ENCODE results near the gene USF3.
"Not testable (repeated sequence)": the region's sequence is repeated elsewhere in the genome, so short reads cannot be mapped to it uniquely, and the experiment has no call there.

USF3 gene

GRCh38 chr3:113648524-113648923 lies 47.9 kb downstream of the USF3 start:
- DNase-seq: no peak

DNA sequence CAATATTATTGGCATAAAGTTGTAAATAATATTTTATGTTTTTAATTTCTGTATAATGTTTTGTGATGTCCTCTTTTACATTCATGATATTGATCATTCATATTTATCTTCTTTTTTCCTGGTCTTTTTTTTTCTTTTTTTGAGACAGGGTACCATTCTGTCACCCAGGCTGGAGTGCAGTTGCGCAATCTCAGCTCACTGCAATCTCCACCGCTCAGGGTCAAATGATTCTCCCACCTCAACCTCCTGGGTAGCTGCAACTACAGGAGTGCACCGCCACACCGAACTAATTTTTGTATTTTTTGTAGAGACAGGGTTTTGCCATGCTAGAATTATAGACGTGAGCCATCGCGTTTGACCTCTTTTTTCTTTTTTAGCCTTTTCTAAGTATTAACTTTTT lies 52.9 kb downstream of the USF3 start:
- DNase-seq: no peak

DNA sequence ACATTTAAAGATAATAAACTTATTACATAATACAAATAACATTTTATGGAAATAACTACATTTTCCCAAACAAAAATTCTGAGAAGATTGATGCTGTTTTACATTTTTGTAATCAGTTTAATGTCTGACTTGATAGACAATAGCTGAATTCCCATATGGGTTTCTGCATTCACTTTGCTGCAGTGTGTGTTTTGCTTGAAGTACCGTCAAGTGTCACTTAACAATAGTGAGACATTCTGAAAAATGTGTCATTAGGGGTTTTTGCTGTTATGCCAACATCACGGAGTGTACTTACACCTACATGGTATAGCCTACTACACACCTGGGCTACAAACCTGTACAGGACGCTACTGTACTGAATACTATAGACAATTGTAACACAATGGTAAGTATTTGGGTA lies 57.5 kb downstream of the USF3 start:
- DNase-seq: no peak

- no peak for DNase-seq
Measured at GRCh38 chr3:113637756-113638155, 58.7 kb downstream of the USF3 start.

GRCh38 chr3:113636034-113636433 lies 60.4 kb downstream of the USF3 start:
- not testable (repeated sequence) for DNase-seq

- DNase-seq: no peak
Measured at GRCh38 chr3:113634782-113635474, 61.5 kb downstream of the USF3 start.

- DNase-seq: no peak
Measured at GRCh38 chr3:113631573-113631972, 64.9 kb downstream of the USF3 start.

- no peak for DNase-seq
Measured at GRCh38 chr3:113630956-113631542, 65.4 kb downstream of the USF3 start.

DNA sequence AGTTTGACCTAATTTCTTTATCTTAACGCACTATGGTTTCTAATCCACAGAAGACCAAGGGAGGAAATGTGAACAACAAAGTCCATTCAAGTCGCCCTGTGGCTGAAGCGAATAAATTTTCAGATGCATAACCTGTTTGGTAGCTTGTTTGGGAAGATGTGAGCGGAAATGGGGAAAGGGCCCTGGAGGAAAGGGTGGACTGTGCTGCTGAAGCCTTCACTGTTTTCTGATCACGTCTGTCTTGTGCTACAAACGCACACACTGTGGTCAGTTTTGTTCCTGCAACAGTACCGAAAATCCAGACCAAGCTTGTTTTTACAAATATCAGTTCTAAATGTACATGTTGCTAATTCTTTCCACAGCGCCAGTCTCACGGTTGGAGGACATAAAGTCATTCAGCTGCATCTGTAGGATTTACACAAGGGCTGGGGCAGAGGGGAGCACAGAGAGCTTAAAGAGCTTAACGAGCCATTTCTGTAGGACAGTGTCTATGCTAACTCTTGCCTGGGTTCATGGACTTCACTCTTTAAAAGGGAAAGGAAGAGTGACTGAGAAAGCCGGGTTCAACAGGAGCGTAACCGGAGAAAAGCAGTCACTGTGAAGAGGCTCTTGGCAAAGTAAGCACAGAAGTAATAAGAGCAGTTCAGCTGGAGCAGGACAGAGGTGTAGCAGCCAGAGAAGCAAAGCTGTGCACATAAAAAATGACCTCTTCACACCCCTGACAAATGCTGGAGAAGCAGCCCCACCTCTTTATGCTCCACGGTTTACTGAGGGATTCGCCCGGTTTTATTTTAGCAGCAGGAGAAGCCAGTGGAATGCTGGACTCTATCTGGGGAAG lies 66.6 kb downstream of the USF3 start:
- DNase-seq: no peak

DNA sequence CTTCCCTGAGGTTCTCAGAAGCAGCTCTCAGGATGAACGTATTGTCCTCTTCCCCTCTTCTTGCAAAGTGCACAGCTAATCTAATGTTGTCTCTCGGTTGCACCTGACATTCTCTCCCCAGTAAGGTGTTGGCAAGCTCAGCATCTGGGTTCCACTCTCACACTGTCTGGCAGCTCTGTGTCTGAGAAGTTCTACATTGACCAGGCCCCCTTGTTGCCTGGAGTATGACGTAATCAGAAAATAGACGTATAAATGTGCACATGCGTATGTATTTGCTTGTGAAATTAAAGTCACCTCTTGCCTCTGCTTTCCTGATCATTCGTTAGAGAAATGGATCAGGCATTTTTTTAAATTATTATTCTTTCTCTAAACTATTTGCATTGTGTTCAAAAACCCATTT lies 67.7 kb downstream of the USF3 start:
- no peak for DNase-seq

GRCh38 chr3:113628316-113628715 lies 68.1 kb downstream of the USF3 start:
- DNase-seq: no peak

GRCh38 chr3:113626503-113627371 lies 69.7 kb downstream of the USF3 start:
- DNase-seq: peak; percentile 2

GRCh38 chr3:113625834-113626233 lies 70.6 kb downstream of the USF3 start:
- no peak for DNase-seq

- DNase-seq: no peak
Measured at GRCh38 chr3:113623811-113624210, 72.6 kb downstream of the USF3 start.

GRCh38 chr3:113623324-113623723 lies 73.1 kb downstream of the USF3 start:
- DNase-seq: no peak

DNA sequence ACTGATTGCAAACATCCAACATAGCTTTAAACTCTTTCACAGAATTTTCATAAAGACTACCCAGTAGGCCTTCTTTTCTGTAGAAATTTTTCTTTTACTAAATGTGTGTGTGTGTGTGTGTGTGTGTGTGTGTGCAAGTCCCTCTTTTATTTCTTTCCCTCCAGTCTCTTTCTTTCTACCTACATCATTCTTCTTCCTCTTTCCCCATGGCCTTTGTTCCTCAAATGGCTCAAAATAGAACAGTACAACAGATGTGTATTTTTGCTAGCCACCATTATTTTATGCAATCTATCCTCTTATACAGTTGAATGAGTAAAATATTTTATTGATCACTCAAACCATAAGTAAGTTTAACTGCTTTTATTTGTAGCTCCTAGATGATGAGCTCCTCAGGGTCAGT lies 76.4 kb downstream of the USF3 start:
- DNase-seq: no peak

DNA sequence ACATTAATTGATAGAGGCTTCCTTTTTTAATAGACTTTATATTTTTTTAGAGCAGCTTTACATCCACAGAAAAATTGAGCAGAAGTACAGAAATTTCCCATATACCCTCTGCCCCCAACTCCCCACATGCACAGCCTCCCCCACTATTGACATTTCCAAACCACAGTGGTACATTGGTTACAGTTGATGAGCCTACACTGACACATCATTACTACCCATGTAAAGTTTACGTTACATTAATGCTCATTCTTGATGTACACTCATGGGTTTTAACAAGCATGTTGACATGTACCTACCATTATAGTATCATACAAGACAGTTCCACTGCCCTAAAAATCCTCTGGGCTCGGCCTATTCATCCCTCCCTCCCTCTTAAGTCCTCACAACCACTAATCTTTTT lies 78.7 kb downstream of the USF3 start:
- no peak for DNase-seq

GRCh38 chr3:113615976-113616375 lies 80.5 kb downstream of the USF3 start:
- no peak for DNase-seq

- DNase-seq: no peak
Measured at GRCh38 chr3:113614402-113614801, 82.0 kb downstream of the USF3 start.

- DNase-seq: no peak
Measured at GRCh38 chr3:113607219-113607596, 89.2 kb downstream of the USF3 start.

GRCh38 chr3:113606539-113607218 lies 89.8 kb downstream of the USF3 start:
- DNase-seq: no peak

GRCh38 chr3:113602836-113603235 lies 93.6 kb downstream of the USF3 start:
- DNase-seq: no peak
